GM18498 (cell line): ENCODE data around the gene NPNT.

Experiments
- ATAC-seq: cut with Tn5 transposase; IDR thresholded peaks from one replicate; pipeline ENCODE4 v1.9.1; 2021; ENCODE audit warnings: mild to moderate bottlenecking, moderate library complexity; ENCODE audit not compliant: unreplicated experiment

The NPNT gene

GRCh38 chr4:105912633-105913032 lies 17.4 kb downstream of the NPNT start:
- no peak for ATAC-seq

DNA sequence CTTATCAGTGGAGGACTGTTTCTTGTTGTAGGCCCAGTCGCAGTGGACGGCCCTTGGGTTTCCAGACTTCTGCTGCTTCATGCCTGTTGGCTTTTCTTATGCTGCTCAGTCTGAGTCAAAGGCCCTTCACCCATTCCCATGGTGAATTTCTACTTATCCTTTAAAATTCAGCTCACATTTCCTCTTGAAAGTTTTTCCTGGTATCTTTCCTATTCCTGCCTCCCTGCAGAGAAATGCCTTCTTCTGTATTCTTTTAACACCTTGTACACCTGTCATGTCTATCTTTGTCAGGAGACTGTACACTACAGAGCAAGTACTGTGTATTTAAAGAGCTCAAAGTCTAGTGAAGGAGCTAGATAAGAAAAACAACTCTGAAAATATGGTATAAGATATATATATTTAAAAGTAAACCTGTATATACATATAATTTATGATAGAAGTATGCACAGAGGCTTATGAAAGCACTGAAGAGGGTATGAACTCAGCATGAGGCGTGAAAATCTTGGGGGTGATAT lies 22.0 kb downstream of the NPNT start:
- no peak for ATAC-seq

GRCh38 chr4:105921301-105921700 lies 26.0 kb downstream of the NPNT start:
- ATAC-seq = no peak

DNA sequence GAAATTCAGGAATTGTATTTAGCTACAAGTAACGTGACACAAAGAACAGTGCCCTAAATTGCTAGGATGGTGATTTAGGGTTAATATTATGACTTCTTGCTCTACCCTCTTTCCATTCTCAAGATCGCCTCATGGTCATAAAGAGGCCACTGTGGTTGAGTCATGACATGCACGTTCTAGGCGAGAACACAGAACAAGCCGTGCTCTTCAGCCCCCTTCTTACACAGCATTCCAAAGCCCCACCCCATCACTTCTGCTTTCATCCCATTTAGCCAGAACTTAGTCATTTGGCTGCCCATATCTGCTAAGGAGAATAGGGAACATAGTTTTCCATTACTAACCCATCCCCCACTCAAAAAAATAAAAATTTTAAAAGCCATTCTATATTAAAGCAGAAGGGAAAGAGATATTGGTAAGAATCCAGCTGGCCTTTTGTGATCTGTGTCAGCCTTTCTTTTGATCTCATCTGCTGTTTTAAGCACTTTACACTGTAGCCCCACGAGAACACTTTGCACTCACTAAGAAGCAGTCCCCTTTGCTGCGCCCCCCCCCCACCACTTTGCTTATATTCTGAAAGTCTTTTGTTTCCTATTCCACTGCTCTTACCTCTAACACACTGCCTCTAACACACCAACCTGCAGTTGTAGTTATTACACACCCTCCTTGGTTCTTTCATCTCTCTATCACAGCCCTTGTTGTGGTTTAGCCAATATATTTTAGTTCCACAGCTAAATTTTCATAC lies 28.4 kb downstream of the NPNT start:
- no peak for ATAC-seq

DNA sequence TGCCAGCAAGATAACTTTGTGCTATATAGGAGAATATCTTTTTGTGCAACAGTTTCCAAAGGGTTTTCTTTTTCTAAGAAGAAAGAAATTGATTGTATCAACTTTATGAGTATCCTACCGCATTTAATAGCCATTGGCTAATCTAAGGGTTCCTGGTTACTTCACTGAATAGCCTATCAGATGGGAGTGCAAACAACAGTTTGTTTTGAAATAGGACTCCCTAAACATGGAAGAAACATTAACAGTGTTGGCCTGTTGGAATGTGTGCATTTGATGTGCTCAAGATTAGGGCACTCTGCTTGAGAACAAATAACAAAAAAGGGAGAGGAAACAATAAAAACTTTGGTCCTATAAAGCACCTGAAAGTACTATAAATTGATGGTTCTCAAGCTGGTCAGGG lies 29.1 kb downstream of the NPNT start:
- ATAC-seq = no peak

- ATAC-seq = no peak
These were observed 35.4 kb downstream of the NPNT start for GRCh38 chr4:105930698-105931097.

- no peak for ATAC-seq
These were observed 37.8 kb downstream of the NPNT start for GRCh38 chr4:105933083-105933482.

DNA sequence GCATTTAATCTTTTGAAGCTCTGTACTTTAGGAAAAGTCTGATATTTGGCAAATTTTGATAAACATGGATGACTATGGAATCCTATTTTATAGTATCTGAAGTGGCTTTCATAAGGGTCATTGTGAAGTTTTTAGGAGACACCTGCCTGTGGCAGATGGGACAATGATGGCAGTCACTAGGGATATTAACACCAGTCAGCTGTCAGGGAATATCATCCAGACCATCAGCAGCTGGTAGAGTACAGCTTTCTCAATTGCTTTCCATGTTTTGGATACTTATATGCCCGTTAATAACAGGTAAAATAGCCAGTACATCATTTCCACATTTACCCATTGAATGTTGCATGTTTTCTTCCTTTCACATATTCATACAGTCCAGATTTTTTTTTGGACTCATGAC lies 39.1 kb downstream of the NPNT start:
- ATAC-seq = no peak

DNA sequence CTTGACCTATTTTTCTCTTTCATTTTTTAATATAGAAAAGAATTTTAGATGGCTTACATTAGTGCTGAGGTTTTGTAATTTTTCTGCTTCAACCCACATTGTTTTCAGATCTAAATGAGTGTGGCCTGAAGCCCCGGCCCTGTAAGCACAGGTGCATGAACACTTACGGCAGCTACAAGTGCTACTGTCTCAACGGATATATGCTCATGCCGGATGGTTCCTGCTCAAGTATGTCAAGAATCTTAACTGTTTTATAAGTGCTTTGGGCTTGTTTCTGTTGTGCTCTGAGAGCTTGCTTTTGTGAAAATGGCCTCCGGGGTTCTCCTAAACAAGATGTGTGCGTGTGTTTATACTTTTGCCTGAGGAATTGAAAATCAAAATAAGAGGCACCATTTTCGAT lies 41.6 kb downstream of the NPNT start:
- ATAC-seq = no peak

GRCh38 chr4:105937759-105938158 lies 42.5 kb downstream of the NPNT start:
- no peak for ATAC-seq

- ATAC-seq = no peak
These were observed 48.0 kb downstream of the NPNT start for GRCh38 chr4:105943234-105943633.

DNA sequence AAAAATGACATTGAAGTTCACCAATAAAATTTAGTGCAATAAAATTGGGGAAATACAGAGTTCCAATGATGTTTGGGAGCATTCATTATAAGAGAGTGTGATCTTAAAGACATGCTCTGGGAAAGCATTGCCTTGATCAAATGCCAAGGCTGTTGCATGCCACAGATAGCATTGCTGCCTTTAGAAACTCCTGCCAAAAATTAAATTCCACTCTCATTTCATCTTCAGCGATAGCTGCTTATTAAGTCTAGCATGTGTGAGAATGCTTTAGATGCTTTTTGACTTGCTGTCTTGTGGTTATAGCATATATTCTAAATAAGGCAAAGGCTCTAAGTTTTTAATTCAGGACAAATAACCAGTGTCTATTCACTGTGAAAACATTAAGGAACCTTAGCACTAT lies 49.3 kb downstream of the NPNT start:
- no peak for ATAC-seq

GRCh38 chr4:105946771-105947170 lies 51.5 kb downstream of the NPNT start:
- no peak for ATAC-seq

DNA sequence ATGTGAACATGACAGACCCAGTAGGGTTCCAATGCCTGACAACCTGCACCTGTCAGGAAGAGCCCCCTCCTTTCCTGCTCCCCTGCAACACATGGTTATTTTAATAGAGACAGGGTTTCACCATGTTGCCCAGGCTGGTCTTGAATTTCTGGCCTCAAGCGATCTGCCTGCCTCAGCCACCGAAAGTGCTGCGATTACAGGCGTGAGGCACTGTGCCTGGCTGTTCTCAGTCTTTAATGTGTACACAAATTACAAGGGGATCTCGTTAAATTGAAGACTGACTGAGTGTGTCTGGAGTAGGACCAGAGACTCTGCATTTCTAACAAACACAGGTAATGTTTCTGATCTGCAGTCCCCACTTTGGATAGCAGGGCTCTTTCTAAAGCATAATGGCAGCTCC lies 55.4 kb downstream of the NPNT start:
- ATAC-seq = no peak

DNA sequence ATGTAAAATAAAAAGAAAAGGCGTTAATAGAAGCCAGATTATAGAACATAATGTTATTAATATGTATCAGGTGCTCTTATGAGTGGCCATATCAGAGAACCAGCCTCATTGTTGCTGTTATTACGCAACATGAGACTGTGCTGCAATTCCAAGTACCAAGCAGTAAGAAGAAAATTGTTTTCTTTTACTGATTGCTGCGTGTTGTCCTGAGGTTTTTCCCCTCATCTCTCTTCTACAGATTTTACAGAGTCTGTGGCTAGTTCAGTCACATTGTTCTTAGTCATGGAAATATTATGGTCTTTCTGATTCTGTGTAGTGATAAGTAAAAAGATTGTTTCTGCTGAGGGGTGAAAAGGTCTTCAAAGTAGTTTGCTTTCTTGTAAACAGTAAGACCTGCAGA lies 55.9 kb downstream of the NPNT start:
- no peak for ATAC-seq

- ATAC-seq = no peak
These were observed 57.3 kb downstream of the NPNT start for GRCh38 chr4:105952591-105952990.

DNA sequence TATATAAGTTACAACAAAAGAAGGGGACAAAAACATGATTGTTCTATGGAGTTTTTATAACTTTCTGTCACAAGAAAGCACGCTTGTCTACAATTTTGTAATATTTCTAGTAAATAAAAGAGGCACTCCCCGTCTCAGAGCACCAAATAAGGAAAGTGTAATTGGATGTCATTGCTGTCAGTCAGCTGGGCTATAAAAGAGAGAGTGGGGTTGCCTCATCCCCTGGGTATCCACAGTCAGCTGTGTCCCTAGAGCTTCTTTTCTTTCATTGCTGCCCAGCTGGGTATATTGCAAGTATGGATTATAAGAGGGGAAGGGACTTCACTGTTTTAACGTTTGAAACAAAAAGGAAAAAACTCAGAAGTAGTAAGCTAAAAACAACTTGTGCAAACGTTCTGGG lies 61.3 kb downstream of the NPNT start:
- ATAC-seq = no peak

GRCh38 chr4:105957680-105958079 lies 62.4 kb downstream of the NPNT start:
- no peak for ATAC-seq

GRCh38 chr4:105963461-105964400 lies 68.5 kb downstream of the NPNT start:
- ATAC-seq = no peak

DNA sequence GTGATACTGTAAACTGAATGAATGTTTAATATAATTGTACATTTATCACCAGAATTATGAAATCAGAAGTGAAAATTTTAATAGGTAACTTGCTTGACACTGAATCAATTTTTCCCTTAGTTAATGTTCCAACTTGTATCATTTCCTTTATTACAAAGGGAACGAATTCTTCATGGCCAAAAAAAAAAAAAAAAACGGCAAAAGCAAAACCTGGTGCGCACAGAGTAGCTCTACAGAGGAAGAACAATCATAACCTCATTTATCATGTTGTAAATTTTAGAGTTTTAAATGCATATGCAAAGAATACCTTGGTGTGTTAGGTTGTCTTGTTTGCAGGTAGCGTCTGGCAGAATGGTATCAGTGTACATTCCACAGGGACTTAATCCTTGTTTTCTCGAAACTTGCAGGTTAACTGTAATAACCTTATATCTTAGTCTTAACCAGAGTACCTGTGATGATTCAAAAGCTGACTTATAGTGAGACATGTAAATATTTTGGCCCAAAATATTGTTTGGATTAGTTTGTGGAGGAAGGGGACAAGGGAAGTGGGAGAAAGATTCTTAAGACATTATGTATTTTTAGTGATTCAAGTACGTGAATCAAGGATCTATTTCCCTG lies 70.0 kb downstream of the NPNT start:
- no peak for ATAC-seq

DNA sequence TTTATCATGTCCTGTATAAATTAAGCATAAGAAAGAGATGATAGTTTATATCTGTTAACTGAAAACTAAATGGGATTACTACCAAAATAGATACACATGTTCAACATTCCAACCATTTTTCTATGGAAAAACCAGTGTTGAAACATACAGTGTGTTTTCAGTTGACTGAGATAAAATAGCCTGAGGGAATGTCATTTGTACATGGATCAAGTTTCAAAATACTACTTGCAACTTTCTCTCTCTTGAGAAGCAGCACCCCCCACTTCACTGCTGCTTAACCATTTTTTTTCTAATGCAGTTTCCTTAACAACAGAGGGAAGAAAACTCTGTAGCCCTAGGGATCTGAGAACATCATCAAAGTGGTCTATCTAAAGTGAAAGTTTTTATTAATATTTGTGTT lies 70.8 kb downstream of the NPNT start:
- ATAC-seq = no peak
